H9 (cell line): ENCODE measurements around the gene ZC3H10. TPM values are rescaled to one million over a fixed set of nuclear protein-coding genes. Genes with fewer than 3 reads are reported as not detected.

Experiments used
- DNase-seq: peaks from one replicate; pipeline ENCODE4 v3.0.0-alpha.2; 2017
- H2AFZ ChIP-seq: one replicate; pipeline ENCODE4 v1.6.1; 2013; ENCODE audit warnings: mild to moderate bottlenecking, low read length, control low read depth, moderate library complexity
- H2AK5ac ChIP-seq: 2 replicates; pipeline ENCODE4 v1.6.1; 2013; ENCODE audit warnings: low read length, control low read depth, mixed read lengths; ENCODE audit not compliant: insufficient read length
- H2BK120ac ChIP-seq: one replicate; pipeline ENCODE4 v1.6.1; 2013; ENCODE audit warnings: low read depth, mild to moderate bottlenecking, low read length, control low read depth, inconsistent platforms; ENCODE audit not compliant: poor library complexity, severe bottlenecking
- H2BK12ac ChIP-seq: 2 replicates; pipeline ENCODE4 v1.6.1; 2013; ENCODE audit warnings: low read length, control low read depth, mixed read lengths, low read depth; ENCODE audit not compliant: insufficient read length
- H2BK15ac ChIP-seq: 2 replicates; pipeline ENCODE4 v1.6.1; 2013; ENCODE audit warnings: low read depth, low read length, control low read depth
- H2BK20ac ChIP-seq: one replicate; pipeline ENCODE4 v1.6.1; 2013; ENCODE audit warnings: low read depth, mild to moderate bottlenecking, low read length, control low read depth, inconsistent platforms; ENCODE audit not compliant: poor library complexity, severe bottlenecking
- H2BK5ac ChIP-seq: 2 replicates; pipeline ENCODE4 v1.6.1; 2013; ENCODE audit warnings: low read length, control low read depth, mixed read lengths; ENCODE audit not compliant: insufficient read length
- H3K14ac ChIP-seq: 2 replicates; pipeline ENCODE4 v1.6.1; 2013; ENCODE audit warnings: low read length, control low read depth; ENCODE audit not compliant: insufficient read depth
- H3K18ac ChIP-seq: 2 replicates; pipeline ENCODE4 v1.6.1; 2013; ENCODE audit warnings: low read depth, mild to moderate bottlenecking, mixed read lengths, low read length, control low read depth; ENCODE audit not compliant: insufficient read length
- H3K23ac ChIP-seq: 2 replicates; pipeline ENCODE4 v1.6.1; 2013; ENCODE audit warnings: low read length, control low read depth, mixed read lengths, low read depth; ENCODE audit not compliant: insufficient read length
- H3K23me2 ChIP-seq: 2 replicates; pipeline ENCODE4 v1.6.1; 2013; ENCODE audit warnings: low read depth, mild to moderate bottlenecking, mixed read lengths, low read length, control low read depth; ENCODE audit not compliant: insufficient read length, poor library complexity, severe bottlenecking
- H3K27ac ChIP-seq: 2 replicates; pipeline ENCODE4 v1.5.1; 2013; ENCODE audit warnings: low read length, control low read depth, mixed read lengths, low read depth; ENCODE audit not compliant: insufficient read length
- H3K27me3 ChIP-seq: 2 replicates; pipeline ENCODE4 v1.6.1; 2013; ENCODE audit warnings: low read length, control low read depth, inconsistent platforms; ENCODE audit not compliant: insufficient read depth
- H3K4ac ChIP-seq: 2 replicates; pipeline ENCODE4 v1.6.1; 2013; ENCODE audit warnings: low read depth, mild to moderate bottlenecking, control low read depth, inconsistent platforms, low read length, moderate library complexity
- H3K4me1 ChIP-seq: 2 replicates; pipeline ENCODE4 v1.6.1; 2013; ENCODE audit warnings: low read length, control low read depth, inconsistent platforms; ENCODE audit not compliant: insufficient read depth
- H3K4me2 ChIP-seq: 2 replicates; pipeline ENCODE4 v1.6.1; 2013; ENCODE audit warnings: low read length, control low read depth, mixed read lengths; ENCODE audit not compliant: insufficient read length, insufficient read depth
- H3K56ac ChIP-seq: 2 replicates; pipeline ENCODE4 v1.6.1; 2013; ENCODE audit warnings: low read depth, mild to moderate bottlenecking, mixed read lengths, low read length, control low read depth; ENCODE audit not compliant: insufficient read length
- H3K79me1 ChIP-seq: 2 replicates; pipeline ENCODE4 v1.6.1; 2013; ENCODE audit warnings: low read depth, mild to moderate bottlenecking, moderate library complexity, low read length, control low read depth, inconsistent platforms; ENCODE audit not compliant: insufficient read depth, poor library complexity, severe bottlenecking
- H3K79me2 ChIP-seq: 2 replicates; pipeline ENCODE4 v1.6.1; 2013; ENCODE audit warnings: low read length, control low read depth, inconsistent platforms; ENCODE audit not compliant: insufficient read depth
- H3K9ac ChIP-seq: 2 replicates; pipeline ENCODE4 v1.6.1; 2013; ENCODE audit warnings: low read length, control low read depth, mixed read lengths; ENCODE audit not compliant: insufficient read length; ENCODE audit errors: extremely low read depth
- H3K9me3 ChIP-seq: one replicate; pipeline ENCODE4 v1.6.1; 2013; ENCODE audit warnings: low read depth, low read length, inconsistent platforms; ENCODE audit not compliant: control insufficient read depth
- H3T11ph ChIP-seq: one replicate; pipeline ENCODE4 v1.6.1; 2013; ENCODE audit warnings: mild to moderate bottlenecking, low read length, control low read depth, inconsistent platforms
- H4K20me1 ChIP-seq: one replicate; pipeline ENCODE4 v1.6.1; 2013; ENCODE audit not compliant: control insufficient read depth, insufficient read length, insufficient read depth
- H4K5ac ChIP-seq: 2 replicates; pipeline ENCODE4 v1.6.1; 2013; ENCODE audit warnings: low read depth, mild to moderate bottlenecking, mixed read lengths, low read length, control low read depth; ENCODE audit not compliant: insufficient read length
- H4K8ac ChIP-seq: replicated peaks from 2 replicates; pipeline ENCODE4 v1.6.1; 2013; ENCODE audit warnings: low read length, control low read depth, mixed read lengths, low read depth; ENCODE audit not compliant: insufficient read length
- H4K91ac ChIP-seq: 2 replicates; pipeline ENCODE4 v1.6.1; 2013; ENCODE audit warnings: low read depth, mild to moderate bottlenecking, moderate library complexity, mixed read lengths, low read length, control low read depth; ENCODE audit not compliant: insufficient read length
- H3K27ac Mint-ChIP-seq, 3 experiments: 2 replicates in 2 of 3; 3 replicates in 1 of 3; pipeline ENCODE4 v1.8.0; 2020 to 2021; ENCODE audit warnings: mixed read lengths in 3 of 3, mild to moderate bottlenecking in 1 of 3, moderate library complexity in 1 of 3
- H3K27me3 Mint-ChIP-seq: 2 replicates; pipeline ENCODE4 v1.8.0; 2021; ENCODE audit warnings: low read depth, mild to moderate bottlenecking, moderate library complexity, mixed read lengths
- H3K36me3 Mint-ChIP-seq, 3 experiments: 2 replicates in 2 of 3; 3 replicates in 1 of 3; pipeline ENCODE4 v1.8.0; 2020 to 2021; ENCODE audit warnings: low read depth in 3 of 3, mixed read lengths in 3 of 3; ENCODE audit not compliant: insufficient read depth in 1 of 3
- H3K4me1 Mint-ChIP-seq, 2 experiments: 2 replicates each; pipeline ENCODE4 v1.8.0; 2020; ENCODE audit warnings: mixed read lengths in 2 of 2
- H3K4me3 Mint-ChIP-seq, 2 experiments: 2 replicates in 1 of 2; 3 replicates in 1 of 2; pipeline ENCODE4 v1.8.0; 2020 to 2021; ENCODE audit warnings: mild to moderate bottlenecking in 2 of 2, mixed read lengths in 2 of 2, moderate library complexity in 1 of 2
- H3K9me3 Mint-ChIP-seq, 2 experiments: 2 replicates in 1 of 2; 3 replicates in 1 of 2; pipeline ENCODE4 v1.8.0; 2020; ENCODE audit warnings: mild to moderate bottlenecking in 2 of 2, mixed read lengths in 2 of 2, moderate library complexity in 1 of 2
- WGBS: extraction: QIAGEN DNeasy Blood & Tissue Kit; methylation state at CpG from one replicate; pipeline ENCODE4 v1.1.7; 2013; ENCODE audit warnings: missing lambda C conversion rate, low lambda C conversion rate, mixed read lengths; ENCODE audit not compliant: insufficient read length; ENCODE audit errors: extremely low coverage; 5-methylcytosine and 5-hydroxymethylcytosine counted together
- total RNA-seq: library from RNA; stranded (reverse); gene quantifications from 2 replicates; pipeline ENCODE4 v1.2.1, GENCODE V29; 2021
- TF ChIP-seq, protein P1 (sequence below): fragments of 200-600 bp; sonication (generic); conservative IDR thresholded peaks from 3 replicates; pipeline ENCODE4 v1.8.0; 2021; ENCODE audit warnings: antibody characterized with exemption, mild to moderate bottlenecking

ZC3H10 gene
- total RNA-seq, 1 experiment from 2014 or later: 9.4 TPM

DNA sequence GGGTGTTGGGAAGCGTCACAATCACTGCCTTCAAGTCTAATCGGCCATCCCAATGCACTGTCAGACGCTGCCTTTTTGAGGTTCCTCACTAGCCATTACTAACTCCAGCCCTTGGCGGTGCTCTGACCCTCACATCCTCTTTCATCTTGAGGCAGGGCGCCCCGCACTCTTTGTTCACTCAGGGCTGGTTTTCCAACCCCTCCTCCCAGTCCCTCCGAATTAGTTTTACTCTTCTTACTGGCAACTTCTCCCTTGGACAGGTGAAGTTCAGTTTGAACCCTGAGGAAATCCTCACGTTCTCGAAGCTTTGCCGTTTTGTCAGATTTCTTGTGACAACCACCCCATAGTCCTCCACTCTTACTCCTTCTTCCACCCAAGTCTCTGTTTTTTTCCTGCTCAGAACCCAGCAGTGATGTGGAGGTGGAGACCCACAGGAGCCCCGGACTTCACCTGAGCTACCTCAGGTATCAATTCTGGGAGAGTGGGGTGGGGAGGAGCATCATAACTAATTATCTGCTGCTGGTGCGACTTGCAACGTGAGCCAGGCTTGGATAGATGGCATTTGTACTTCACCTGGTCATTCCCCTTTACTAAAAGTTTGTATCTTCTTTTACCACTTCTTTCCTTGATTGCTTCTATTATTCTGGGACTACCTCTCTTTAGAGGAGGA, 757 bp downstream of the ZC3H10 start:
- Mint-ChIP-seq H3K36me3 (peaks cover 29 to 49% (median 39%) of the 10 kb centered on the region in 3 experiments), H3K27me3 (peaks cover 2% of the 10 kb centered on the region; the same call in 1 of the 2 replicates), H3K4me3 (peak overlapping the region; percentile 97 to 98), H3K9me3 (peaks cover 3 to 7% of the 10 kb centered on the region in 2 experiments; a peak in 2 of 5 replicates), H3K27ac (peak overlapping the region; percentile 74 to 99 (median 94)), H3K4me1 (peaks cover 25 to 27% of the 10 kb centered on the region in 2 experiments)
- Histone ChIP-seq H2BK15ac (no peak overlapping the region), H2BK20ac (no peak overlapping the region), H3K4me1 (no peaks in the 10 kb centered on the region; the same call in 1 of the 2 replicates), H2BK5ac (no peak overlapping the region), H3K27me3 (no peaks in the 10 kb centered on the region), H3K4ac (no peak overlapping the region), H3K27ac (no peak overlapping the region), H4K91ac (no peak overlapping the region), H3K23ac (no peak overlapping the region), H3K4me2 (peak overlapping the region; percentile 70), H2BK120ac (no peak overlapping the region), H3K9me3 (no peaks in the 10 kb centered on the region), H3K79me2 (peaks cover 3% of the 10 kb centered on the region; the same call in 1 of the 2 replicates), H2AFZ (no peak overlapping the region), H3K23me2 (peaks cover 8% of the 10 kb centered on the region), H4K8ac (no peak overlapping the region), H3T11ph (no peak overlapping the region), H3K9ac (peak overlapping the region; percentile 61), H2AK5ac (no peak overlapping the region), H4K5ac (no peak overlapping the region), H3K18ac (no peak overlapping the region), H3K79me1 (no peaks in the 10 kb centered on the region), H3K56ac (no peak overlapping the region), H2BK12ac (no peak overlapping the region), H4K20me1 (no peaks in the 10 kb centered on the region), H3K14ac (no peak overlapping the region)
- no CpG with 5 or more reads among the region's 13 CpGs for WGBS
- DNase-seq: no peak
- TF ChIP-seq, protein P1, sequence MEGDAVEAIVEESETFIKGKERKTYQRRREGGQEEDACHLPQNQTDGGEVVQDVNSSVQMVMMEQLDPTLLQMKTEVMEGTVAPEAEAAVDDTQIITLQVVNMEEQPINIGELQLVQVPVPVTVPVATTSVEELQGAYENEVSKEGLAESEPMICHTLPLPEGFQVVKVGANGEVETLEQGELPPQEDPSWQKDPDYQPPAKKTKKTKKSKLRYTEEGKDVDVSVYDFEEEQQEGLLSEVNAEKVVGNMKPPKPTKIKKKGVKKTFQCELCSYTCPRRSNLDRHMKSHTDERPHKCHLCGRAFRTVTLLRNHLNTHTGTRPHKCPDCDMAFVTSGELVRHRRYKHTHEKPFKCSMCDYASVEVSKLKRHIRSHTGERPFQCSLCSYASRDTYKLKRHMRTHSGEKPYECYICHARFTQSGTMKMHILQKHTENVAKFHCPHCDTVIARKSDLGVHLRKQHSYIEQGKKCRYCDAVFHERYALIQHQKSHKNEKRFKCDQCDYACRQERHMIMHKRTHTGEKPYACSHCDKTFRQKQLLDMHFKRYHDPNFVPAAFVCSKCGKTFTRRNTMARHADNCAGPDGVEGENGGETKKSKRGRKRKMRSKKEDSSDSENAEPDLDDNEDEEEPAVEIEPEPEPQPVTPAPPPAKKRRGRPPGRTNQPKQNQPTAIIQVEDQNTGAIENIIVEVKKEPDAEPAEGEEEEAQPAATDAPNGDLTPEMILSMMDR: no peak
